ENCODE measurements around the gene LRRC38. TPM values are rescaled to one million over a fixed set of nuclear protein-coding genes. Genes with fewer than 3 reads are reported as not detected.

The LRRC38 gene
- total RNA-seq, 1 experiment from 2014 or later, result 2.6 TPM

DNA sequence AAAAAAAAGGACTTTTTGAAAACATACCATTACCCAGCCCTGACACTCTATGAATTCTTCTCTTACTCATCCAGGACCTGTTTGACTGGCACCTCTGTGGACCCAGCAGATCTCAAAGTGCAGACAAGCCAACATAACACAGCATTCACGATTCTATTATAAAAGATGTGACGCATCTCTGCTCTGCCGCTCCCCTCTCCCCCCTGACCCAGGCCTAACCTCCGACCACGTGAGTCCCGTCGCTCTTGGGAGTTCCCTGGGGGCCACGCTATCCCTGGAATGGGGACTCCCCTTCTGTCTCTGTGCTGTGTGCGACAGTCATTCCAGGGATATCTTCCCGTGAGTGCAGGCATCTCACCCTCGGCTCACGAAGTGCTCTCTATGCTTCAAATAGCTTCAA is 21.1 kb downstream of the LRRC38 start:
- H3K9me3 ChIP-seq (ENCODE audit: low read length), result no peaks in the 10 kb centered on the region
- no TSS peak for BruUV-seq (replicated peaks)
- no peaks in the 10 kb centered on the region for H3K4me1 ChIP-seq (ENCODE audit: insufficient read depth, low read length)
- intact Hi-C loops (cut with micrococcal nuclease), result no loop called here
- H3F3A ChIP-seq (ENCODE audit: low read length, unreplicated experiment), result no peaks in the 10 kb centered on the region
- ATAC-seq (no peak), DNase-seq (peak; percentile 25)
- H3K27me3 ChIP-seq (ENCODE audit: low read length), result peaks cover 49% of the 10 kb centered on the region
- H4K20me1 ChIP-seq (ENCODE audit: low read length), result no peaks in the 10 kb centered on the region
- no peak overlapping the region for H3K4me3 ChIP-seq (ENCODE audit: low read length)
- no peaks in the 10 kb centered on the region for H3K36me3 ChIP-seq (ENCODE audit: low read depth, low read length)
- no peaks in the 10 kb centered on the region for H3K9me2 ChIP-seq (replicated peaks; ENCODE audit: low read length)
- H3K4me2 ChIP-seq (ENCODE audit: low read length), result peak overlapping the region; percentile 30
- ChIA-PET POLR2A (ENCODE audit: unreplicated experiment) (no interaction called here), CTCF (no interaction called here)
- TF ChIP-seq, protein P1, sequence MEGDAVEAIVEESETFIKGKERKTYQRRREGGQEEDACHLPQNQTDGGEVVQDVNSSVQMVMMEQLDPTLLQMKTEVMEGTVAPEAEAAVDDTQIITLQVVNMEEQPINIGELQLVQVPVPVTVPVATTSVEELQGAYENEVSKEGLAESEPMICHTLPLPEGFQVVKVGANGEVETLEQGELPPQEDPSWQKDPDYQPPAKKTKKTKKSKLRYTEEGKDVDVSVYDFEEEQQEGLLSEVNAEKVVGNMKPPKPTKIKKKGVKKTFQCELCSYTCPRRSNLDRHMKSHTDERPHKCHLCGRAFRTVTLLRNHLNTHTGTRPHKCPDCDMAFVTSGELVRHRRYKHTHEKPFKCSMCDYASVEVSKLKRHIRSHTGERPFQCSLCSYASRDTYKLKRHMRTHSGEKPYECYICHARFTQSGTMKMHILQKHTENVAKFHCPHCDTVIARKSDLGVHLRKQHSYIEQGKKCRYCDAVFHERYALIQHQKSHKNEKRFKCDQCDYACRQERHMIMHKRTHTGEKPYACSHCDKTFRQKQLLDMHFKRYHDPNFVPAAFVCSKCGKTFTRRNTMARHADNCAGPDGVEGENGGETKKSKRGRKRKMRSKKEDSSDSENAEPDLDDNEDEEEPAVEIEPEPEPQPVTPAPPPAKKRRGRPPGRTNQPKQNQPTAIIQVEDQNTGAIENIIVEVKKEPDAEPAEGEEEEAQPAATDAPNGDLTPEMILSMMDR (conservative IDR thresholded peaks at IDR 0.05; ENCODE audit: low read depth, low read length), result no peak
- no peak for TF ChIP-seq EZH2 (IDR thresholded peaks at IDR 0.05; ENCODE audit: low read length, unreplicated experiment)
- no peak for TF ChIP-seq EZH2phosphoT487 (IDR thresholded peaks at IDR 0.05; ENCODE audit: borderline replicate concordance, low read length)
- no peaks in the 10 kb centered on the region for H3K79me2 ChIP-seq (ENCODE audit: low read length)
- no peak overlapping the region for H3K9ac ChIP-seq (ENCODE audit: low read length)
- no peak overlapping the region for H3K27ac ChIP-seq (ENCODE audit: low read length)
- H2AFZ ChIP-seq (ENCODE audit: low read length), result 0 out of 2 replicates have a peak overlapping the region, but pooled peaks have one; percentile 48

DNA sequence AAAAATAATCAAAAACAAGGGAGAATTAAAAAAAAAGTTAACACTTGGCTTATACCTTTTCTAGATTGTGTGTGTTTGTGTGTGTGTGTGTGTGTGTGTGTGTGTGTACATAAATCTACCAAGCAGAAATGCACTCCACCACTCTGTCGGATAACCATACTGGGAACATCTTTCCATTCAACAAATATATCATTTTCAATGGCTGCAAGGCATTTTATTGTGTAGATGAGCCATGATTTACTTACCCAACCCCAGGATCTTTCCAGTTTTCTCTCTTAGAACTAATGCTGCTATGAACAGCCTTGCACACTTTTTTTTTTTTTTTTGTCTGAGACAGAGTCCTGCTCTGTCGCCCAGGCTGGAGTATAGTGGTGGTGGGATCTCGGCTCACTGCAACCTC is 25.8 kb downstream of the LRRC38 start:
- intact Hi-C loops (cut with micrococcal nuclease), result no loop called here
- ATAC-seq (no peak), DNase-seq (no peak)
- POLR2A ChIA-PET (ENCODE audit: unreplicated experiment), result no interaction called here
- H4K20me1 ChIP-seq (ENCODE audit: low read length), result no peaks in the 10 kb centered on the region
- H3K27ac ChIP-seq (ENCODE audit: low read length), result no peak overlapping the region
- no peaks in the 10 kb centered on the region for H3K36me3 ChIP-seq (ENCODE audit: low read depth, low read length)
- no peaks in the 10 kb centered on the region for H3K9me3 ChIP-seq (ENCODE audit: low read length)
- no peak overlapping the region for H3K4me2 ChIP-seq (ENCODE audit: low read length)
- H3F3A ChIP-seq (ENCODE audit: low read length, unreplicated experiment), result no peaks in the 10 kb centered on the region
- H2AFZ ChIP-seq (ENCODE audit: low read length), result no peak overlapping the region
- no peak overlapping the region for H3K4me3 ChIP-seq (ENCODE audit: low read length)
- H3K27me3 ChIP-seq (ENCODE audit: low read length), result peaks cover 41% of the 10 kb centered on the region
- H3K79me2 ChIP-seq (ENCODE audit: low read length), result no peaks in the 10 kb centered on the region
- TF ChIP-seq, protein P1 (conservative IDR thresholded peaks at IDR 0.05; ENCODE audit: low read depth, low read length), result no peak
- no peak for TF ChIP-seq EZH2phosphoT487 (IDR thresholded peaks at IDR 0.05; ENCODE audit: borderline replicate concordance, low read length)
- TF ChIP-seq EZH2 (IDR thresholded peaks at IDR 0.05; ENCODE audit: low read length, unreplicated experiment), result no peak
- no peaks in the 10 kb centered on the region for H3K9me2 ChIP-seq (replicated peaks; ENCODE audit: low read length)
- no TSS peak for BruUV-seq (replicated peaks)
- H3K4me1 ChIP-seq (ENCODE audit: insufficient read depth, low read length), result no peaks in the 10 kb centered on the region
- no peak overlapping the region for H3K9ac ChIP-seq (ENCODE audit: low read length)
- CTCF ChIA-PET, result no interaction called here

DNA sequence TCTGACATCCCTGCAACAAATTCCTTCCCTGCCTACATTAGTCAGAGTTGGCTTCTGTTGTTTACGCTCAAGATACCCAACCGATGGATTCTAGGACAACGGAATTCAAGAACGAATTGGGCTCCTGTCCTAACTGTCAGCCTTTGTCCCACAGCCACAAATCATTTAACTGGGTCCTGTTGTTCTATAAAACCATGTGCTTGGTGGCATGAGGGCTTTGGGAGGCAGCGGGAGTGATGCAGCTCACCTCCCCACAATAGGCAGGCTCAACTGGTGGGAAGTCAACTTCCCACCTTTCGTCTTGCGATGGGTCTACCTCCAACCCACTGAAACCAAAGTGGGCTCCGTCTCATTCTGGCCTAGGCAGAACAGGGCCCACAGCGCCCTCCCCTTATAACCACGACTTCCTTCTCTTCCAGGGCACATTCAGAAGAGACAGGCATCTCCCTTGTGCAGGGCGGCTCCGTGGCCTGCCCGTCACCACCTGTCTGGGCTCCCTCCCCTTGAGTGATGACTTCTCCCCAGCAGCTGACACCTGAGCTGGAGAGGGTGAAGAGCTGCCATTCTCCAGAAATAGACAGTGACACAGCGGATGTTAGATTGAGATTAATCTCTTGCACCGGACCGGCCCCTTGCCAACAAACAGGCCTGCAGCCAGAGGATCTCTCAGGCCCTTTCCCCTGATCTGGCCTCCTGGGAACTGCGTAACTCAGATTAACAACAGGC is 26.5 kb downstream of the LRRC38 start:
- no peak for TF ChIP-seq EZH2phosphoT487 (IDR thresholded peaks at IDR 0.05; ENCODE audit: borderline replicate concordance, low read length)
- TF ChIP-seq, protein P1 (conservative IDR thresholded peaks at IDR 0.05; ENCODE audit: low read depth, low read length), result no peak
- TF ChIP-seq EZH2 (IDR thresholded peaks at IDR 0.05; ENCODE audit: low read length, unreplicated experiment), result no peak
- no peaks in the 10 kb centered on the region for H4K20me1 ChIP-seq (ENCODE audit: low read length)
- H3K4me1 ChIP-seq (ENCODE audit: insufficient read depth, low read length), result no peaks in the 10 kb centered on the region
- no peak for ATAC-seq
- no peak overlapping the region for H3K4me3 ChIP-seq (ENCODE audit: low read length)
- no peak overlapping the region for H2AFZ ChIP-seq (ENCODE audit: low read length)
- H3K79me2 ChIP-seq (ENCODE audit: low read length), result no peaks in the 10 kb centered on the region
- BruUV-seq (replicated peaks), result no TSS peak
- CTCF ChIA-PET, result no interaction called here
- no peak for DNase-seq
- no peak overlapping the region for H3K4me2 ChIP-seq (ENCODE audit: low read length)
- no peaks in the 10 kb centered on the region for H3K36me3 ChIP-seq (ENCODE audit: low read depth, low read length)
- intact Hi-C loops (cut with micrococcal nuclease), result no loop called here
- no peaks in the 10 kb centered on the region for H3F3A ChIP-seq (ENCODE audit: low read length, unreplicated experiment)
- H3K27ac ChIP-seq (ENCODE audit: low read length), result no peak overlapping the region
- H3K9me2 ChIP-seq (replicated peaks; ENCODE audit: low read length), result no peaks in the 10 kb centered on the region
- POLR2A ChIA-PET (ENCODE audit: unreplicated experiment), result no interaction called here
- peaks cover 41% of the 10 kb centered on the region for H3K27me3 ChIP-seq (ENCODE audit: low read length)
- H3K9me3 ChIP-seq (ENCODE audit: low read length), result no peaks in the 10 kb centered on the region
- no peak overlapping the region for H3K9ac ChIP-seq (ENCODE audit: low read length)
